ENCODE results near the gene PLXNB3.
A peak's percentile ranks its signal among the peaks of the same experiment; 100 is the strongest.
"Not testable (repeated sequence)": the region's sequence is repeated elsewhere in the genome, so short reads cannot be mapped to it uniquely, and the experiment has no call there.

The PLXNB3 gene

DNA sequence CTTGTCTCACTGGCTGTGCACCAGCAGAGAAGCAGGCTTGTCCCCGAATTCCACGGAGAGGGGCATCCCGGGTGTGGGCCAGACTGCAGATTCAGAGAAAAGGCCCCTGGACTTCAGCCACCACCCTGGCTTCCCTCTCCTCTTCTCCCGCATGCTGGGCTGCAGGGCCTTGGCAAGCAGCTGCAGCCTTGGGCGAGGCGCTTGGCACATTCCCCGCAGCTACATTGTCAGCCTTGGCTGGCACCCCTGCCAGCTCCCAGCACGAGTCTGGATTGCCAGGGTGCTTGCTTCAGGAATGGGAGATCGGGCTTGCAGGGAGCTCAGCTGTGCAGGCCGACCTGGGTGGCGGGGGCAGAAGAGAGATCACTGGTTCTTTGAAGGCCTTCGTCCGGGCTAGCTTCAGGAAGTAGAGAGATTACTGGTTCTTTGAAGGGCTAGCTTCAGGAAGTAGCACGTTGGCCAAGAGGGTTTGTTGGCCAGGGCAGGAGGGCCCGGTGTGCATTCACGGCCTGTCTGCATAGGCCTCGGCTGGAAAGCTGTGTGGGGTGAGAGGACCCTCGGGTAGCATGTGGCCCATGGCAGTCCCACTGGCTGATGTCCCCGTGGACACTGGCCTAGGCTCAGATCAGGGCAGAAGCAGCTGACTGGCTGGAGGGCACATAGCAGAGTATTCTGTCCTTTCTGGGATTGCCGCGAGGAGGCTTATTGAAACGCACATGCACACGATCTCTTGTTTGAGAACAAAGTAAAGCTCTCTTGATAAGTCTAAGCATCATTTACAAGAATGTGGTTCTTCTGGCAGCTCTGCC, 36.7 kb upstream of the PLXNB3 start:
- H3K4me1 Mint-ChIP-seq, result peaks cover 21 to 43% of the 10 kb centered on the region in 2 donors

DNA sequence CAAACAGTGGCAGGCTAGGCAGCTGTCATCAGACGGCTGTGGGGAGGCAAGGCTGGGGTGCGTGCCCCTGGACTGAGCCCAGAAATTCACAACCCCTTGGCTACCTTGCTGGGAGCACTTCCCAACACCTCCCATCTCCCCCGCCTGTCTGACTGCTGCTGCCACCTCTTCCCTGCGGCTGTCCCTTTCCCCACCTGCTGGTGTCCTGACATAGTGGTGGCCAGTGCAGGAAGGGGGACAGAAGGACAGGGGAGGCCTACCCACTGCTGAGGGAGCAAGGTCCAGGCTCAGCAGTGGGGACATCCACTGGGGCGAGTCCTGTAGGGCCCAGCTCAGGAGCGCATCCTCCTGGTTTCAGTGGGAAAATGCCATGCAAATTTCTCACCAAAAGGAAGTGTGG, 36.0 kb upstream of the PLXNB3 start:
- Mint-ChIP-seq H3K27me3 (no peaks in the 10 kb centered on the region), H3K4me3 (no peak overlapping the region), H3K4me1 (peaks cover 19 to 39% of the 10 kb centered on the region in 2 donors), H3K36me3 (peaks cover 18 to 22% of the 10 kb centered on the region in 2 donors), H3K27ac (no peak overlapping the region), H3K9me3 (peaks cover 1 to 9% of the 10 kb centered on the region in 2 donors)
- ATAC-seq (replicated peaks), result no peak
- no peak for DNase-seq

More for the DNA sequence above, 36.7 kb upstream of the PLXNB3 start:
- Mint-ChIP-seq H3K27me3 (no peaks in the 10 kb centered on the region), H3K9me3 (peaks cover 1 to 9% of the 10 kb centered on the region in 2 donors), H3K27ac (peak overlapping the region; percentile 85), H3K36me3 (peaks cover 14 to 21% of the 10 kb centered on the region in 2 donors), H3K4me3 (peak overlapping the region; percentile 71 to 77)
- DNase-seq (no peak), ATAC-seq (replicated peaks) (no peak)

DNA sequence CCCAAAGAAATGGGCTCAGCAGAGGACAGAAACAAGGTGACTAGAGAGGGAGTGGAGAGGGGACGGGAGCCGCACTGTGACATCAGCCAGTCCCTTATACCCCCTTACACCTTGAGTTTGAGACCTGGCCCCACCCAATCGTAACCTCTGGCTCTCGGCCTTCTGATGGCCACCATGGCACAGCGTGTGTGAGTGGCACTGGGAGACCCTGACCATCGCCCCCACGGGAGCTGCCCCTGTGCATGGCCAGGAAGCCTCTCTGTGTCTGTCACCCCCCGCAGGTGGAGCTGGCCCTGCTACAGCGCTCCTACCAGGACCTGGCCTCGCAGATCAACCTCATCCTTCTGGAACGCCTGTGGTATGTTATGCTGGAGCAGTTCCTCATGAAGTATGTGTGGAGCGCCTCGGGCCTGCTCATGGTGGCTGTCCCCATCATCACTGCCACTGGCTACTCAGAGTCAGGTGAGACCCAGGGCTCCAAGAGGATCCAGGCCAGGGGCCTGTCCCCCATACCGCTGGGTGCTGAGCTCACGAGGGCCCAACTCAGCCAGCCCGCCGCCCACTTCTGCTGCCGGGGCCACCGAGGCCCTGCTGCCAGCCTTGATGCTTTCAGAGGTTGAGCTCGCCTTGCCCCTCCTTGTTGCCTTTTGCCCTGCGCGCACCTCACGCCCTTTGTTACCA, 35.0 kb upstream of the PLXNB3 start:
- DNase-seq (no peak), ATAC-seq (replicated peaks) (no peak)
- H3K4me3 Mint-ChIP-seq, result no peak overlapping the region
- H3K9me3 Mint-ChIP-seq, result peaks cover 1 to 9% of the 10 kb centered on the region in 2 donors
- peaks cover 19 to 39% of the 10 kb centered on the region in 2 donors for H3K4me1 Mint-ChIP-seq
- H3K27me3 Mint-ChIP-seq, result no peaks in the 10 kb centered on the region
- peaks cover 19 to 25% of the 10 kb centered on the region in 2 donors for H3K36me3 Mint-ChIP-seq
- peak overlapping the region; percentile 56 for H3K27ac Mint-ChIP-seq

DNA sequence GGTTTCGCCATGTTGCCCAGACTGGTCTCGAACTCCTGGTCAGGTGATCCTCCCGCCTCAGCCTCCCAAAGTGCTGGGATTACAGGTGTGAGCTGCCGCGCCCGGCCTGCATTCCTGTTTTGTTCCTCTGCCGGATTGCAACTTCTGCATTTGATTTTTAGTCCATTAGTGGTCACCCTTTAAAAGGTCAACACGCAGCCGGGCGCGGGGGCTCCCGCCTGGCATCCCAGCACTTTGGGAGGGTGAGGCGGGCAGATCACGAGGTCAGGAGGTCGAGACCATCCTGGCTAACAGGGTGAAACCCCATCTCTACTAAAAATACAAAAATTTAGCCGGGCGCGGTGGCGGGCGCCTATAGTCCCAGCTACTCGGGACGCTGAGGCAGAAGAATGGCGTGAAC, 33.9 kb upstream of the PLXNB3 start:
- not testable (repeated sequence) for H3K9me3 Mint-ChIP-seq; DNase-seq; H3K27me3 Mint-ChIP-seq; ATAC-seq (replicated peaks); H3K4me3 Mint-ChIP-seq; H3K27ac Mint-ChIP-seq
- peaks cover 19 to 39% of the 10 kb centered on the region in 2 donors for H3K4me1 Mint-ChIP-seq
- peaks cover 22 to 29% of the 10 kb centered on the region in 2 donors for H3K36me3 Mint-ChIP-seq

DNA sequence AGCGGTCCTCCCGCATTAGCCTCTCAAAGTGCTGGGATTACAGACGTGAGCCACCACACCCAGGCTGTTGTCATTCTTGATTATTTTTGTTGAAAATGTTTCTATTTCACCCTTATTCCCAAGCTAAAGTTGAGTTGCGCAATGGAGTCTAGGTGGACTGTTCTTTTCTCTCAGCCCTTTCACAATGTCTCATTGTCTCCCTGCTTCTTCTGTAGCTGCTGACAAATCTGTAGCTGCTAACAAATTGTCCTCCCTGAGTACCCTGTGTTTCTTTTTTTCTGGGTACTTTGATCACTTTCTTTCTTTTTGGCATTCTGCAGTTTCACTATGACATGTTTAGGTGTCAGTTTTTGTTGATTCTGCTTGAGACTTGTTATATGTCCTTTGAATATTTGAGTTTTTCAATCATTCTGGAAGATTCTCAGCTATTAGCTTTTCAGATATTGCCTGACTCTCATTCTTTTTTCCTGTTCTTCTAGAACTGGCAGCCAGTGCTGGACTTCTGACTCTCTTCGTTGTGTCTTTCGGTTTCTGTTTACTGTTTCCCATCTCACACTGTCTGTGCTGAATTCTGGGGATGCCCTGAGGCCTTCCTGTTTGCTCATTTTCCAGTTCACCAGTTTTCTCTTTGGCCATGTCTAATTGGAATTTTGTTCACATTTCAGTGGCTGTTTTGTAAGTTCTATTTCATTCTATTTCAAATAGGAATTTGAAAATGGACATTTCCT, 32.8 kb upstream of the PLXNB3 start:
- DNase-seq (no peak), ATAC-seq (replicated peaks) (no peak)
- Mint-ChIP-seq H3K36me3 (peaks cover 25 to 29% of the 10 kb centered on the region in 2 donors), H3K4me1 (peaks cover 14 to 33% of the 10 kb centered on the region in 2 donors), H3K9me3 (peaks cover 1 to 9% of the 10 kb centered on the region in 2 donors), H3K27ac (peak overlapping the region; percentile 37), H3K27me3 (no peaks in the 10 kb centered on the region), H3K4me3 (no peak overlapping the region)

DNA sequence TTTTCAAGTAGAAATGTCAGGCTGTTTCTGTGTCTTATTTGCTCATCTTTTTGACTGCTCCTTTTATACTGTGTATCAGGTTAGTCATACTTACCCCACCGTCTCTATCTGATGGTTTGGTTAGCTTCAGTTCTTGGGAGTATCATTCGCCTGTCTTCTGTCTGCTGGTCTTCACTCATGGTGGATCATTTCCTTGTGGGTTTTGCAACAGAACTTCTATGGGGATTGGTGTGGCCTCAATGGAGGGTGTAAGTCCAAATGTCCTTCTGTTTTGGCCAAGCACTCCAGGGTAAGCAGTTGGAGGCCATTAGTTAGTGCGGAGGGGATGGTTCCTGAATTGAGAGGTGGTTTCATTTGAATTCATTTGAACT, 32.2 kb upstream of the PLXNB3 start:
- no peaks in the 10 kb centered on the region for H3K27me3 Mint-ChIP-seq
- ATAC-seq (replicated peaks) (no peak), DNase-seq (no peak)
- peaks cover 1 to 9% of the 10 kb centered on the region in 2 donors for H3K9me3 Mint-ChIP-seq
- no peak overlapping the region for H3K4me3 Mint-ChIP-seq
- H3K4me1 Mint-ChIP-seq, result peaks cover 13 to 27% of the 10 kb centered on the region in 2 donors
- H3K27ac Mint-ChIP-seq, result no peak overlapping the region
- H3K36me3 Mint-ChIP-seq, result peaks cover 29 to 33% of the 10 kb centered on the region in 2 donors

DNA sequence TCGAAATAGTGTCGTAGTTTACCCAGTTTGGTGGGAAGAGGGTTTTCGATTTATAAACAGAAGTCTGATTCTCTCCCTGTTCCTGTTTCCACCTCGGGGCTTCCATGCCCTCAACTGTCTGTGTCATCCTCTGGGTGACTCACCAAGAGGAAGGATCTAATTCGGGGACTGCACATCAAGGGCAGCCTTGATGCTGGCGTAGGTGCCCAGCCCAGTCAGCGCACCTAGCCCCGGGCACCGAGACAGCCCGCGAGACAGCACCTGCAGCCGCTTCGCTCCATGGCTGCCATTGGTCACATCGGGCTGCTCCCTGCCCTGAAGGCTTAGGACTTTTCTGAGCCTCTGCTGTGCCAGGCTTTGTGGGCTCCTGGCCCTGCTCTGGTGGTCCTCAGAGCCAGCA, 31.6 kb upstream of the PLXNB3 start:
- H3K27me3 Mint-ChIP-seq, result no peaks in the 10 kb centered on the region
- ATAC-seq (replicated peaks) (no peak), DNase-seq (no peak)
- H3K9me3 Mint-ChIP-seq, result peaks cover 1 to 9% of the 10 kb centered on the region in 2 donors
- H3K36me3 Mint-ChIP-seq, result peaks cover 29 to 34% of the 10 kb centered on the region in 2 donors
- no peak overlapping the region for H3K27ac Mint-ChIP-seq
- H3K4me3 Mint-ChIP-seq, result no peak overlapping the region
- peaks cover 7 to 22% of the 10 kb centered on the region in 2 donors for H3K4me1 Mint-ChIP-seq

DNA sequence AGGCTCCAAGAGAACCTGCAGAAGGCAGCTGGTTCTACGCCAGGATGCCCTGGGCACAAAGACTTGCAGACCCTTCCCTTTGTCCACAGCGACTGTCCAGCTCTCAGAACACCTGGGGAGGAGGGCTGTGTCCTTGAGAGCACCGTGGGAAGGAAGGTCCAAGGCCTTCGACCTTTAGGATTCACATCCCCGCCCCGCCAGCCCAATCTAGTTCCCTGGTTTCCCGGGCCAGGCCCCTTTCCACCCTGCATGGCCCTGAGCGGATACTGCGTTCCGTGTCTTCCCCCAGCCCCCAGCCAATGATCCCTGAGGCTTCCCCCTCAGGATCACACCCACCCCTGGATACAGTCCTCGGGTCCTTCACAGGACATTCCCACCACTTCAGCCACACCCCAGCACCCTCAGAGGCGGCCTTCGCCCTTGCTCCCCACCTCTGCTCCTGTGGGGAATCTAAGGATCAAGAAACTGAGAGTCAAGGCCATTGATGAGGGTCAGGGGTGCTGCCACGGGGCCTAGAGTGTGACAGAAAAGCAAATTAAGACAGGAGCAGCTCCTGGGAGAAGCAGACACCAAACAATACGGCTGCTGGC, 30.3 kb upstream of the PLXNB3 start:
- Mint-ChIP-seq H3K36me3 (peaks cover 30 to 38% of the 10 kb centered on the region in 2 donors), H3K4me1 (peaks cover 4 to 17% of the 10 kb centered on the region in 2 donors), H3K27me3 (no peaks in the 10 kb centered on the region), H3K4me3 (no peak overlapping the region), H3K27ac (no peak overlapping the region), H3K9me3 (peaks cover 1 to 9% of the 10 kb centered on the region in 2 donors)
- ATAC-seq (replicated peaks) (no peak), DNase-seq (no peak)

DNA sequence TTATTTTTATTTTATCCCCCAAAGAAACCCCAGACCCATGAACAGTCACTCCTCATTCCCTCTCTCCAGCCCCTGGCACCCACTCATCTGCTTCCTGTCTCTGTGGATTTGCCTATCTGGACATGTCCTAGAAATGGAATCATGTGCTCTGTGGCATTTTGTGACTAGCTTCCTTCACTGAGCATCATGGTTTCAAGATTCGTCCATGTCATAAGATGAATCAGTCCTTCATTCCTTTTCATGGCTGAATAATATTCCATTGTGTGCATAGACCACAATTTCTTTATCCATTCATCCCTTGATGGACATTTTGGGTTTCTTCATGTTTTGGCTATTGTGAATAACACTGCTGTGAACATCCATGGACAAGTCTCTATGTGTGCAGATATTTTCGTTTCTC, 29.2 kb upstream of the PLXNB3 start:
- peaks cover 31 to 36% of the 10 kb centered on the region in 2 donors for H3K36me3 Mint-ChIP-seq
- no peak overlapping the region for H3K27ac Mint-ChIP-seq
- H3K27me3 Mint-ChIP-seq, result no peaks in the 10 kb centered on the region
- H3K9me3 Mint-ChIP-seq, result peaks cover 1 to 9% of the 10 kb centered on the region in 2 donors
- ATAC-seq (replicated peaks) (no peak), DNase-seq (no peak)
- H3K4me1 Mint-ChIP-seq, result peaks cover 4 to 17% of the 10 kb centered on the region in 2 donors
- H3K4me3 Mint-ChIP-seq, result no peak overlapping the region

DNA sequence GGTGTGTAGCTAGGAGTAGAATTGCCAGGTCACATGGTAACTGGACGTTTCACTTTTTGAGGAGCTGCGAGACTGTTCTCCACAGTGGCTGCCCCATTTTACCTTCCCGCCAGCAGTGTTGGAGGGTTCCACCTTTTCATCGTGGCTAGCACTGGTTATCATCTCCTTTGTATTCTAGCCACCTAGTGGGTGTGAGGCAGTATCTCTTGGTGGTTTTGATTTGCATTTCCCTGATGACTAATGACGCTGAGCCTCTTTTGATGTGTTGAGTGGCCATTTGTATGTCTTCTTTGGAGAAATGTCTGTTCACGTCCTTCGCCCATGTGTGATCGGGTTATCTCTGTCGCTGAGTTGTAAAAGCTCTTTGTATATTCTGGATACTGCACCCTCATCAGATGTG, 28.8 kb upstream of the PLXNB3 start:
- peaks cover 4 to 19% of the 10 kb centered on the region in 2 donors for H3K4me1 Mint-ChIP-seq
- no peak for DNase-seq
- H3K27ac Mint-ChIP-seq, result no peak overlapping the region
- H3K27me3 Mint-ChIP-seq, result no peaks in the 10 kb centered on the region
- H3K36me3 Mint-ChIP-seq, result peaks cover 31 to 36% of the 10 kb centered on the region in 2 donors
- H3K4me3 Mint-ChIP-seq, result no peak overlapping the region
- ATAC-seq (replicated peaks), result peak; percentile 47 to 49
- H3K9me3 Mint-ChIP-seq, result peaks cover 1 to 9% of the 10 kb centered on the region in 2 donors

DNA sequence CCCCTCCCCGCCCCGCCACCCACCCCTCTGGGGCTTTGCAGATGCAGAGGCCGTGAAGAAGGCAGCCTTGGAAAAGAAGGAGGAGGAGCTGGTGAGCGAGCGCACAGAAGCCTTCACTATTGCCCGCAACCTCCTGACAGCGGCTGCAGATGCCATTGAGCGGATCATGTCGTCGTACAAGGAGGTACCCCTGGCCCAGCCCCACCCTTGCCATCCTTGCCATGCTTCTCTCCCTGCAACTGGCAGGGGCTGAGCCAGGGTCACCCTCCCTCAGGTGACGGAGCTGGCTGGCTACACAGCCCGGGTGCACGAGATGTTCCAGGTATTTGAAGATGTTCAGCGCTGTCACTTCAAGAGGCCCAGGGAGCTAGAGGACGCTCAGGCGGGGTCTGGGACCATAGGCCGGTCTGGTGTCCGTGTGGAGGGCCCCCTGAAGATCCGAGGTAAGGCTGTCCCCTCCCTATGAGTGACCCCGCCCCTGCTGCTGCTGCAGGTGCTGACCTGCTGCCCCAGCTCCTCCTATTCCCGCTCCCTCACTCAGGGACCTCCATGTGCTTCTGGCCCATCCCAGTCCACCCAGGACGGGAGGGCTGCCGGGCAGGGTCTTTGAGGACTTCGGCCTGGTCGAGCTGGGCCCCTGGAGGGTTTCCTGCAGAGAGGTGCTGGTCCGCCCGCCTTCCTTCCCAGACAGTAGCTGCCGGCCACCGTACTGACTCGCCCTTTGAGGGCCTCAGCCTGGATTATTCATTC, 27.8 kb upstream of the PLXNB3 start:
- Mint-ChIP-seq H3K36me3 (peaks cover 30% of the 10 kb centered on the region in 2 donors), H3K4me1 (peaks cover 5 to 23% of the 10 kb centered on the region in 2 donors), H3K27me3 (no peaks in the 10 kb centered on the region), H3K27ac (no peak overlapping the region), H3K4me3 (no peak overlapping the region), H3K9me3 (peaks cover 1 to 8% of the 10 kb centered on the region in 2 donors)
- no peak for DNase-seq
- no peak for ATAC-seq (replicated peaks)

DNA sequence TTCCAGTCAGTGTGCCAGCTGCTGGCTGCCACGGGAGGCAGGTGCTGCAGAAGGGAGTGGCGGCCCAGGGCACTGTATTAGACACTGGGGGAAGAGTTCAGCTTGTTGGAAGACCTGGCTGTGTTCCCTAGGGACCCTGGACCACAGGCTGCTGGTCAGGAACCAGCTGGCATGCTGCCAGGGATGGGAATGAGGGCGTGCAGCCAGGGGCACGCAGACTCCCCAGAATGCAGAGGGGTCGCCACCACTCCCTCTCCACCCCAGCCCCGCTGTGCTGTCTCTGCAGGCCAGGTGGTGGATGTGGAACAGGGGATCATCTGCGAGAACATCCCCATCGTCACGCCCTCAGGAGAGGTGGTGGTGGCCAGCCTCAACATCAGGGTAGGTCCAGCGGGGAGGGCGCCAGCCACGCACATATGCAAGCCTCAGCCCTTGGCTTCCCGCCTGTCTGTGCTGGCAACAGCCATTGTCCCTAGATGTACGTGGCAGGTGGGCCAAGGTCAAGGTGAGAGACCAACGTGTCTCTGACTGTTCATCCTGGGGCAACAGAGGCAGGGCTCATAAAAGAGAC, 27.1 kb upstream of the PLXNB3 start:
- Mint-ChIP-seq H3K9me3 (peaks cover 0 to under 1% of the 10 kb centered on the region in 2 donors), H3K4me1 (peaks cover 4 to 22% of the 10 kb centered on the region in 2 donors), H3K27ac (no peak overlapping the region), H3K4me3 (no peak overlapping the region), H3K27me3 (no peaks in the 10 kb centered on the region), H3K36me3 (peaks cover 22 to 23% of the 10 kb centered on the region in 2 donors)
- ATAC-seq (replicated peaks) (no peak), DNase-seq (no peak)

DNA sequence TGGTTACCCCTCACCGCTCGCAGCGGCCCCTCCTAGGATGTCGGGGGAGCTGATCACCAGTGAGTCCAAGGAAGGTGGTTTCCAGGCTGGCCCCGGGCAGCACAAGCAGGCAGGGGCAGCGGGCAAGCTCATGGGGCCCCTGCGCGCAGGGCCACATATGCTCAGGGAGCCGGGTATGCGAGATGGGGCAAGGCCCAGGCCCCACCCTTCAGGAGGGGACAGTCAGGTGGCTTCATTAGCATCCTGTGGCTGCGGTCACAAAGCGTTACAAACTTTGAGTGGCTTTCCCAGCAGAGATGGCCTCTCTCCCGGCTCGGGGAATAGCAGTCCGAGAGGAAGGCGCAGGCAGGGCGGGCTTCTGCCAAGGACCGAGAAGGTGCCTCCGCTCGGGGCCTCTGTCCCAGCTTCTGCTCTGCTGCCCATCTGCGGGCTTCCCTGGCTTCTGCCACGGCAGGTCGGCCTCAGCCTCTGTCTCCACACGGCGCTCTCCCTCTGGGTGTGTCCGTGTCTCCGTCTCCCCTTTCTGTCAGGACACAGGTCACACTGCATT, 25.9 kb upstream of the PLXNB3 start:
- Mint-ChIP-seq H3K27ac (no peak overlapping the region), H3K4me3 (no peak overlapping the region), H3K9me3 (no peaks in the 10 kb centered on the region), H3K27me3 (no peaks in the 10 kb centered on the region), H3K36me3 (peaks cover 17% of the 10 kb centered on the region in 2 donors), H3K4me1 (peaks cover 8 to 24% of the 10 kb centered on the region in 2 donors)
- no peak for DNase-seq
- ATAC-seq (replicated peaks), result no peak

Data from stimulated activated naive B cell treated with anti-CD40 and anti-IgM and Interleukin-4, amounts not matched to agents 10 μg/mL and 1 μg/mL and 100 μg/mL, for 72 hours (primary cell).